ENCODE measurements around the gene AGBL4. TPM values are rescaled to one million over a fixed set of nuclear protein-coding genes. Genes with fewer than 3 reads are reported as not detected.

Gene AGBL4
- total RNA-seq, 1 donor from 2014 or later: 0.39 TPM

DNA sequence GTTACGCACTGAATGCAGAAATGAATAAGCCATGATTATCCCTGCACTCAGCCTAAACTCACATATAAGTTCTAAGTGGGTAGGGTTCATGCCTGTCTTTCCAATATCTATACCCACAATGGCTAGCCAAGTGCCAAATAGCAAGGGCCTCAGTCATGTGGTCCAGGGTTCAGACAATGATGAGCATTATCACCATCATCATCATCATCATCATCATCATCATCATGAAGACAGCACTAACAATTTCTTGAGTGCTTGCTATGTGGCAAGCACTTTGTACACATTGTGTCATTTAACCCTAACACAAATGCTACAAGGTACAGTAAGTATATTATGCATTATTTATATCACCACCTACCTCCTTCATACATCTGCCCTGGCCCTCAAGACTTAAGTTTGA is 500.0 kb downstream of the AGBL4 start:
- H3K27me3 Mint-ChIP-seq: no peaks in the 10 kb centered on the region
- H3K9me3 Mint-ChIP-seq: no peaks in the 10 kb centered on the region
- TF ChIP-seq, protein P1, sequence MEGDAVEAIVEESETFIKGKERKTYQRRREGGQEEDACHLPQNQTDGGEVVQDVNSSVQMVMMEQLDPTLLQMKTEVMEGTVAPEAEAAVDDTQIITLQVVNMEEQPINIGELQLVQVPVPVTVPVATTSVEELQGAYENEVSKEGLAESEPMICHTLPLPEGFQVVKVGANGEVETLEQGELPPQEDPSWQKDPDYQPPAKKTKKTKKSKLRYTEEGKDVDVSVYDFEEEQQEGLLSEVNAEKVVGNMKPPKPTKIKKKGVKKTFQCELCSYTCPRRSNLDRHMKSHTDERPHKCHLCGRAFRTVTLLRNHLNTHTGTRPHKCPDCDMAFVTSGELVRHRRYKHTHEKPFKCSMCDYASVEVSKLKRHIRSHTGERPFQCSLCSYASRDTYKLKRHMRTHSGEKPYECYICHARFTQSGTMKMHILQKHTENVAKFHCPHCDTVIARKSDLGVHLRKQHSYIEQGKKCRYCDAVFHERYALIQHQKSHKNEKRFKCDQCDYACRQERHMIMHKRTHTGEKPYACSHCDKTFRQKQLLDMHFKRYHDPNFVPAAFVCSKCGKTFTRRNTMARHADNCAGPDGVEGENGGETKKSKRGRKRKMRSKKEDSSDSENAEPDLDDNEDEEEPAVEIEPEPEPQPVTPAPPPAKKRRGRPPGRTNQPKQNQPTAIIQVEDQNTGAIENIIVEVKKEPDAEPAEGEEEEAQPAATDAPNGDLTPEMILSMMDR (conservative IDR thresholded peaks at IDR 0.05): no peak

DNA sequence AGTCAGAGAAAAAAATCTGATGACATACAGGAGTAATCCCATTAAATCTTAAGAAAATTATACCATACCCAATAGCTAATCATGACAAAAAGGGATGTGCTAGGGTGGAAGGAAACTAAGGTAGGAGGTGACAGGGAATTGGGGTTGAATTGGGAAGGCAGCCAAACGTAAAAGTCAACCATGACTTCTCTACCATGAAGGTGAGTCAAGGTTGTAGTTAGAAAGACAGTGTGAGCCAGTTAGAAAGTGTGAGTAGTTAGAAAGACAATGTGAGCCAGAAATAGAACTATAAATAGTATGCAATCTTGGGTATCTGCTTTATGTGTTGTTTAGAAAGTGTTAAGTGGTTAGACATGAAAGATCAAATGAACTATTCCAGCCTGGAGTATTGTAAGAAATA is 556.8 kb downstream of the AGBL4 start:
- Mint-ChIP-seq H3K4me1 (ENCODE audit: unreplicated experiment) (no peaks in the 10 kb centered on the region), H3K27ac (no peak overlapping the region), H3K4me3 (no peak overlapping the region), H3K27me3 (no peaks in the 10 kb centered on the region), H3K9me3 (peaks cover 5% of the 10 kb centered on the region), H3K36me3 (no peaks in the 10 kb centered on the region)
- TF ChIP-seq, protein P1 (conservative IDR thresholded peaks at IDR 0.05): no peak
- DNase-seq (ENCODE audit: extremely low spot score, unreplicated experiment): no peak

More for the DNA sequence above, 500.0 kb downstream of the AGBL4 start:
- Mint-ChIP-seq H3K27ac (no peak overlapping the region), H3K4me3 (no peak overlapping the region), H3K4me1 (ENCODE audit: unreplicated experiment) (no peaks in the 10 kb centered on the region), H3K36me3 (no peaks in the 10 kb centered on the region)
- no peak for DNase-seq (ENCODE audit: extremely low spot score, unreplicated experiment)

DNA sequence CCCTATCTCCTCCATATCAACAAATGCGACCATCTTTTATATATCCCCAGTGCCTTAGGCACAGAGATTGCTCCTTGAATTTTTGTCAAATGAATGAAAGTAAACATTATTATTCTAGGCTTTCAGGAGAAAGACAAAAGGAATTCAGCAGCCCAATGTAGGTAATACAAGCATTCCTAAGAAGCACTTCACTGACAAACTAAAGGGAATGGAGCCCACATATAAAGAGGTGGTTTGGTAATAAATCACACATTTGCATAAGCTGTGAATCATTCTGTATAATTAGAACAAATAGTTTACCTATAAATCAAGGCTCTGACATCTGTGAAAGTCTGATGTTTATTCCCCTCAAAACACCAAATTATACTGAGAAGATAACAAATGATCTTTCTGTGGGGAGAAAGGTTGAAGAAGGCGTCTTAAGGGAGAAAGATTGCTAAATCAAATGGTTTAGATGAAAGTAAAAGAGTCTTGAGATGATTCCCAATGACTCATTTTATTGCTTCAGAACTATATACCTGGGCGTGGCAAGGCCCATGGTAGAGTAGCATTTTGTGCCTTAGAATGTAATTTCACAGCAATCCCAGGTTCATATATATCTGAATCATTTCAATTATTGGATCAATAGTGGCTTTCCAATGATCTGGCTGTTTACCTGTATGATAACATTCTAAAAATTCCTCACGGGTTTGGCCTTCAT is 558.1 kb downstream of the AGBL4 start:
- no peaks in the 10 kb centered on the region for H3K36me3 Mint-ChIP-seq
- DNase-seq (ENCODE audit: extremely low spot score, unreplicated experiment): no peak
- H3K27ac Mint-ChIP-seq: no peak overlapping the region
- H3K4me3 Mint-ChIP-seq: no peak overlapping the region
- H3K9me3 Mint-ChIP-seq: peaks cover 5% of the 10 kb centered on the region
- no peaks in the 10 kb centered on the region for H3K4me1 Mint-ChIP-seq (ENCODE audit: unreplicated experiment)
- TF ChIP-seq, protein P1 (conservative IDR thresholded peaks at IDR 0.05): no peak
- H3K27me3 Mint-ChIP-seq: no peaks in the 10 kb centered on the region

DNA sequence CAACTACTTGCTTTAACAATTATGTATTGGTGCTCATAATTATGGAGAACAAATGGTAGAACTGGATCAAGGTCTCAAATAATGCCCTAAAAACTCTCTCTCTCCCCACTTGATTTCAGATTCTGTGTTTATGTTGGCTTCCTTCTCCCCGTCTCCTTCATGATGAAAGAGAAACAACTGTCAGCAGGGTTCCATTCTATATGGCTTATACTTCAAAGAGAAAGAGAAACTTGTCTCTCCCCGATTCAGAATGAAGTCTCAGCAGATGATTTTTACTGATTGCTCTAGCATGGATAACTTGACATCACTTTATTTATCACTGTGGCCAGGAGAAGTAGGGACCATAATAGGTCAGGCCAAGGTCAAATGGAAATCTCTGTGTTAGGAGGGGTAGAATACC is 575.6 kb downstream of the AGBL4 start:
- H3K27me3 Mint-ChIP-seq: no peaks in the 10 kb centered on the region
- no peak for DNase-seq (ENCODE audit: extremely low spot score, unreplicated experiment)
- H3K27ac Mint-ChIP-seq: no peak overlapping the region
- H3K4me1 Mint-ChIP-seq (ENCODE audit: unreplicated experiment): no peaks in the 10 kb centered on the region
- no peaks in the 10 kb centered on the region for H3K36me3 Mint-ChIP-seq
- H3K4me3 Mint-ChIP-seq: no peak overlapping the region
- peaks cover 12% of the 10 kb centered on the region for H3K9me3 Mint-ChIP-seq
- TF ChIP-seq, protein P1 (conservative IDR thresholded peaks at IDR 0.05): no peak

- H3K9me3 Mint-ChIP-seq: peaks cover 10% of the 10 kb centered on the region
- DNase-seq (ENCODE audit: extremely low spot score, unreplicated experiment): no peak
- no peaks in the 10 kb centered on the region for H3K4me1 Mint-ChIP-seq (ENCODE audit: unreplicated experiment)
- H3K36me3 Mint-ChIP-seq: no peaks in the 10 kb centered on the region
- no peaks in the 10 kb centered on the region for H3K27me3 Mint-ChIP-seq
- no peak overlapping the region for H3K27ac Mint-ChIP-seq
- no peak overlapping the region for H3K4me3 Mint-ChIP-seq
- TF ChIP-seq, protein P1 (conservative IDR thresholded peaks at IDR 0.05): no peak
Measured at GRCh38 chr1:49436865-49437264, 586.9 kb downstream of the AGBL4 start.
